ENCODE data around the gene DHRS13.

DHRS13 gene

GRCh38 chr17:28856028-28856574 is 46.8 kb downstream of the DHRS13 start:
- DNase-seq = no peak

- DNase-seq = no peak
Observed at GRCh38 chr17:28855336-28855679, 47.6 kb downstream of the DHRS13 start.

- peak; percentile 81 for DNase-seq
Observed at GRCh38 chr17:28854457-28855335, 48.2 kb downstream of the DHRS13 start, which contains the start of gene ERAL1. Gene ERAL1 (plus strand): TSS chr17:28855016. CDS start chr17:28855035, 19 bp downstream.

DNA sequence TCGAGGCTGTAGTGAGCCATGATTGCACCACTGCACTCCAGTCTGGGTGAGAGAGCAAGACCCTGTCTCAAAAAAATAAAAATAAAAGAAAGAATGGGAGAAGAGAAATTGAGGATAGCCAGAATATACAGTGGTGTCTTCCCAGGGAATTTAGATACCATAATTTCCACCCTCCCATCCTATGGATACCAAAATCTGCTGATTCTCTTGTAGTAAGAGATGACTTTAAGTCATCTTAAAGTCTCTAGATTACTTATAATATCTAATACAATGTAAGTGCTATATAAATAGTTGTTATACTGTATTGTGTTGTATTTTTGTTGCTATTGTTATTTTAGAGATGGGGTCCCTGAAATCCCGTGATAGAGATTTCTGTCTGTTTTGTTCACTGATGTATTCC is 49.6 kb downstream of the DHRS13 start:
- DNase-seq = no peak

DNA sequence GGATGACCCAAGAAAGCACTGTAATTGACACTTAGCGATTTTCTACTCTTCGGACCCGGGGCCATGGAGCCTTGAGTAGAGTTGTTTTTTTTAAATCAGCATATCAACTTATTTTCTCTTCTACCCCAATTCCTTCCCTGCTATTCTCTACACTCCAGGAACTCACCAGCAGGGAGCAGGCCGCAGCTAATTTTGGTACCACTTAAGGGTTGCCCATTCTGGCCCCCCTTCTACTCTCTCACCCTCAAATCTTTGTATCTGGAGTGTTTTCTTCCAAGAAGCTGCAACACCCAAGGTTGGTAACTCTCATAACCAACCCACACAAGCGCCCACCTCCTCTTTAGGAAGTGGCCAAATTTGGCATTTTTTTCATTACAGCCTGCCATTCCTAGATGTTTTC is 53.6 kb downstream of the DHRS13 start:
- no peak for DNase-seq

GRCh38 chr17:28848667-28849066 is 54.2 kb downstream of the DHRS13 start:
- peak; percentile 47 for DNase-seq

Data from CD4-positive, alpha-beta T cell treated with Interleukin-15 for 1 hour (primary cell).